Measurements from ENCODE around the gene ATP5F1D. TPM values are rescaled to one million over a fixed set of nuclear protein-coding genes. Genes with fewer than 3 reads are reported as not detected.
A peak's percentile ranks its signal among the peaks of the same experiment; 100 is the strongest.

ATP5F1D gene
- total RNA-seq, 1 experiment from 2014 or later: 179 TPM

- no peaks in the 10 kb centered on the region for H3K4me1 ChIP-seq (ENCODE audit: insufficient read depth, low read length)
- H3K27ac ChIP-seq (ENCODE audit: insufficient read length, low read depth, low read length): no peak overlapping the region
These were observed 2.5 kb downstream of the ATP5F1D start for GRCh38 chr19:1243768-1244692.

More at GRCh38 chr19:1243768-1244692, 2.5 kb downstream of the ATP5F1D start:
- Histone ChIP-seq H3T11ph (ENCODE audit: low read length) (no peak overlapping the region), H4K5ac (ENCODE audit: insufficient read length, low read depth, low read length) (no peak overlapping the region), H3K56ac (ENCODE audit: insufficient read length, low read depth, low read length) (no peak overlapping the region), H3K4me2 (ENCODE audit: insufficient read depth, insufficient read length, low read length) (no peak overlapping the region), H4K20me1 (ENCODE audit: control insufficient read depth, insufficient read depth, insufficient read length) (no peaks in the 10 kb centered on the region), H2BK20ac (ENCODE audit: low read depth, low read length, poor library complexity, severe bottlenecking) (no peak overlapping the region), H3K23me2 (ENCODE audit: insufficient read length, low read depth, low read length, poor library complexity, severe bottlenecking) (peaks cover 3% of the 10 kb centered on the region), H3K79me1 (ENCODE audit: insufficient read depth, low read depth, low read length, poor library complexity, severe bottlenecking) (no peaks in the 10 kb centered on the region), H4K91ac (ENCODE audit: insufficient read length, low read depth, low read length) (no peak overlapping the region), H3K27me3 (ENCODE audit: insufficient read depth, low read length) (no peaks in the 10 kb centered on the region), H3K23ac (ENCODE audit: insufficient read length, low read depth, low read length) (no peak overlapping the region), H2BK12ac (ENCODE audit: insufficient read length, low read depth, low read length) (no peak overlapping the region), H3K14ac (ENCODE audit: insufficient read depth, low read length) (no peak overlapping the region), H3K9ac (ENCODE audit: extremely low read depth, insufficient read length, low read length) (no peak overlapping the region), H3K79me2 (ENCODE audit: insufficient read depth, low read length) (no peaks in the 10 kb centered on the region; the same call in 1 of the 2 replicates), H2BK5ac (ENCODE audit: insufficient read length, low read length) (no peak overlapping the region), H3K18ac (ENCODE audit: insufficient read length, low read depth, low read length) (no peak overlapping the region), H3K4ac (ENCODE audit: low read depth, low read length) (no peak overlapping the region), H2AFZ (ENCODE audit: low read length) (no peak overlapping the region), H4K8ac (replicated peaks; ENCODE audit: insufficient read length, low read depth, low read length) (no peak overlapping the region), H2BK120ac (ENCODE audit: low read depth, low read length, poor library complexity, severe bottlenecking) (no peak overlapping the region), H2BK15ac (ENCODE audit: low read depth, low read length) (no peak overlapping the region), H3K9me3 (ENCODE audit: control insufficient read depth, low read depth, low read length) (no peaks in the 10 kb centered on the region), H2AK5ac (ENCODE audit: insufficient read length, low read length) (no peak overlapping the region)
- Mint-ChIP-seq H3K36me3 (ENCODE audit: insufficient read depth in 1 of 3, low read depth in 3 of 3) (peaks cover 0 to 2% (median 0%) of the 10 kb centered on the region in 3 experiments; a peak in 2 of 7 replicates), H3K27ac (peak overlapping the region; percentile 89 to 94 (median 92); a peak in 6 of 7 replicates), H3K4me1 (peaks cover 8 to 20% of the 10 kb centered on the region in 2 experiments), H3K27me3 (ENCODE audit: low read depth) (no peaks in the 10 kb centered on the region; the same call in 1 of the 2 replicates), H3K4me3 (peak overlapping the region; percentile 85 to 92; a peak in 4 of 5 replicates), H3K9me3 (no peaks in the 10 kb centered on the region; a peak in 1 of 5 replicates)
- DNase-seq: peak; percentile 90
- peak; percentile 95 for TF ChIP-seq CTCF (conservative IDR thresholded peaks at IDR 0.05)
- WGBS (ENCODE audit: extremely low coverage, insufficient read length, low lambda C conversion rate): no CpG with 5 or more reads among the region's 33 CpGs

All from H9 (cell line).